HG02943 (cell line): ENCODE measurements around the gene CD300LD.

Experiments used
- ATAC-seq: cut with Tn5 transposase; IDR thresholded peaks from one replicate; pipeline ENCODE4 v1.9.1; 2021; ENCODE audit warnings: mild to moderate bottlenecking, low read depth, moderate library complexity; ENCODE audit not compliant: unreplicated experiment

CD300LD gene

GRCh38 chr17:74607221-74607620 is 15.1 kb upstream of the CD300LD start:
- ATAC-seq: no peak

DNA sequence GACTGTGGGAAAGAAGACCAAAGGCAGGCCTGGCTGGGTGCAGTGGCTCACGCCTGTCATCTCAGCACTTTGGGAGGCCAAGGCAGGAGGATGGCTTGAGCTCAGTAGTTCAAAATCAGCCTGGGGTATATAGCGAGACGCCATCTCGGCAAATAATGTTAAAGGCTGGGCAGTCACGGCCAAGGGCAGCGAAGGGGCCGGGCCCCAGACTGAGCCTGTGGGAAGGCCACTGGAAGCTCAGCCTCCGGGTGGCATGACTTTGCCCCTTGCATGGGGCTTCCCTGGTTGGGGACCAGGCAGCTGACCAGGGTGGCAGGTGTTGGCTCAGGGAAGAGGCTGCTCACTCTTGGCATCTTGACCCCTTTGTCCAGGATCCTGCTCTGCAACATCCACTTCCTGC is 14.0 kb upstream of the CD300LD start:
- ATAC-seq: no peak

- ATAC-seq: no peak
These were observed 13.3 kb upstream of the CD300LD start for GRCh38 chr17:74605361-74605760.

- ATAC-seq: no peak
These were observed 12.7 kb upstream of the CD300LD start for GRCh38 chr17:74604761-74605160.

- no peak for ATAC-seq
These were observed 12.1 kb upstream of the CD300LD start for GRCh38 chr17:74604200-74604599.

GRCh38 chr17:74603746-74604145 is 11.7 kb upstream of the CD300LD start:
- ATAC-seq: no peak

- ATAC-seq: no peak
These were observed 11.1 kb upstream of the CD300LD start for GRCh38 chr17:74603037-74603635.

DNA sequence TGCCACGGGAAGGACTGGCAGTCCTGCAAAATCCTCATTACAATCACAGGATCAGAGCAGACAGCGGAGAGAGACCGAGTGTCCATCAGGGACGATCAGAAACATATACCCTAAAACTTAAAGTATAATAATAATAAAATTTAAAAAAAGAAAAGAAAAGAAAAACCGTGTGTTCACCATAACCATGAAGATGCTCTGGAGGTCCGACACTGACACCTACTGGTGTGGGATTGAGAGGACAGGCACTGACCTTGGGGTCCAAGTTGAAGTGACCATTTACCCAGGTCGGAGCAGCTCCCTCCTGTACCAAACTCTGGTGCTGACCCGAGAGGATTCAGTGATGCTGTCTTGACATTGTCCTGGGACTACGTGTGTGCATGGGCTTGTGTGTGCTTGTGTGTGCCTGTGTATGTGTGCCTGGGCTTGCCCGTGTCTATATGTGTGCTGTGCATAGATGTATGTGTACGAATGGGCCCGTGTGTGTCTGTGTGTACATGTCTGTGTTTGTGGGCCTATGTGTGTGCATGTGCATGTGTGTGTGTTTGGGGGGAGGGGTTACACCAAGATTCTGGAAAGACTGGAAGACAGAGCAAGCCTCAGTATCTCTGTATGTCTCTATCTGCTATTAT is 10.0 kb upstream of the CD300LD start:
- ATAC-seq: no peak

DNA sequence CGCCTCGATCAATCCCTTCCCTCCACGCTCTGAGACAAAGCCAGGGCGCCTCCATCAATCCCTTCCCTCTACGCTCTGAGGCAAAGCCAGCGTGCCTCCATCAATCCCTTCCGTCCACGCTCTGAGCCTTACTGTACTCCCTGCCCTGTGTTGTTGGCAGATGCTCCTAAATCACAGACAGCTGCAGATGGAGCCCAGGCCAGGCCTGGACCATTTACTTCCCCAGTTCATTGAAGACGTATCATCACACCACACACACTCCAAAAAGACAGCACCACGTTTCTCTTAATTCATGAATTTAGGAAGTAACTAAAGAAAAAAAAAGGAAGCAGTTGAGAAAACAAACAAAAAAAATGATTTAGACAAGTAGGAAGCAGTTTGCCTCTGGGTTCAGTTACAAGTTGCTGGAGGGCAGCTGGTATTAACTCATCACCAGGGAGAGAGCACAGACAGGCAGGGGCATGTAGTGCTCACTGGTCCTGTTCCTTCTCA is 7.4 kb upstream of the CD300LD start:
- ATAC-seq: no peak

DNA sequence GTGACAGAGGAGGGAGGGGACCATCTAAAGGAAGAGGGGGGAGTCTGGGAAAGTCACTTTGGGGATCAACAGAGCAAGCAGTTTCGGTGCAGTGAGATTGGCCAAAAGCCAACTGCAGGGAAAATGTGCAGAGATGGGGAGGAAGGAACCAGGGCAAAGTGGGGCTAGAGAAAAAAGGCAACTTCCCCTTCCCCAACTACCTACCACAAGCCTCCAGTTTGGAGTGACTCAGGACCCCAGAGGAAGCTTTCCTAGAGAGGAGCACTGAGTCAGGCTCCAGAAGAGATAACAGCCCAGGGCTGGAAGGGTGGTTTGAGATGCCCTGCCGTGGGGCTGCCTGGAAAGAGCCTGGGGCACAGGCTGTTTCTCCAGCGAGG is 6.9 kb upstream of the CD300LD start:
- no peak for ATAC-seq

DNA sequence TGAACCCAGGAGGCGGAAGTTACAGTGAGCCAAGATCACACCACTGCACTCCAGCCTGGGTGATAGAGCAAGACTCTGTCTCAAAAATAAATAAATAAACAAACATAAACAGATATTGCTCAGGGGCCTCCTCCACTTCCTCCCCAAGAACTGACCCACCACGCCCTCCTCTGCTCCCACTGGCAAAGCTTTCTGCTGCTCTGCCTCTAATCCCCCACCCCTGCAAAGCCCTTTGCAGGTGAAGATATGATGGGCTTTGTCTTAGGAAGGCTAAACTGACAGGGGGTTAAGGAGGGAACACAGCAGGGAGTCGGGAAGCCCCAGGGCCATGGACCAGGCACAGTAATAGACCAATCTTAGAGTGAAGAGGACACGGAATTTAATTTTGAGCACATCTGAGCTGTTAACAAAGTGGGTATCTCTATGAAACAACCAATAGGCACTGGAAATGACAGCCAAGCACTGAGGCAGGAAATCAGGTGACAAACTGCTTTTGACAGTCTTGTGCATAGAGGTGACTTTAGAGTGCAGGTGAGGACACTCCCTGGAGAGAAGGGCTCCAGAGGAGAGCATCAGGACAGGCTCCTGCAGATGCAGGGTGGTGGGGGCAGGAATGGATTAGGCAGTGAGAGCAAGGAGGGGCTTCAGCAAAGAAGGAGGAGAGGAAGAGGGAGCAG is 6.4 kb upstream of the CD300LD start:
- no peak for ATAC-seq

DNA sequence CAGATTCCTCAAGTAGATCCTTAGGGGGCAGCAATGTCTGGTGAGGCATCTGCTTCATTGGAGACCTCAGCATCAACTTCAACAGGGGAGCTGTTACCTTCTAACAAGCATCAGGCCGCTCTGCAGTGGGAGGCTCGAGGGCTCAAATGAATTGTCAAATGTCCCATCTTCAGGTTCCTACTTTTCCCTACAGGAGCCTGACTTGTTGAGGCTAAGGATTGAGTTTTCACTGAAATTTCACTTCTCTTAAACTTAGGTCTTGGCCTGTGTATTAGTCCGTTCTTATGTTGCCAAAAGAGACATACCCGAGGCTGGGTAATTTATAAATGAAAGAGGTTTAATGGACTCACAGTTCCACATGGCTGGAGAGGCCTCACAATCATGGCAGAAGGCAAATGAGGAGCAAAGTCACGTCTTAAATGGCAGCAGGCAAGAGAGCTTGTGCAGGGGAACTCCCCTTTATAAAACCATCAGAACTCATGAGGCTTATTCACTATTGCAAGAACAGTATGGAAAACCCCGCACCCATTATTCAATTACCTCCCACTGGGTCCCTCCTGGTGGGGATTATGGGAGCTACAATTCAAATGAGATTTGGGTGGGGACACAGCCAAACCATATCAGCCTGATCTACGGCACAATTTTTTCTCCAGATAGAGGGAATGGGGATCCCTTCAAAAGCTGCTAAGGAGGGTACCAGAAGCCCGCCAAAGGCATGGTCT is 5.1 kb upstream of the CD300LD start:
- ATAC-seq: no peak

GRCh38 chr17:74595037-74595750 is 3.1 kb upstream of the CD300LD start:
- ATAC-seq: no peak

DNA sequence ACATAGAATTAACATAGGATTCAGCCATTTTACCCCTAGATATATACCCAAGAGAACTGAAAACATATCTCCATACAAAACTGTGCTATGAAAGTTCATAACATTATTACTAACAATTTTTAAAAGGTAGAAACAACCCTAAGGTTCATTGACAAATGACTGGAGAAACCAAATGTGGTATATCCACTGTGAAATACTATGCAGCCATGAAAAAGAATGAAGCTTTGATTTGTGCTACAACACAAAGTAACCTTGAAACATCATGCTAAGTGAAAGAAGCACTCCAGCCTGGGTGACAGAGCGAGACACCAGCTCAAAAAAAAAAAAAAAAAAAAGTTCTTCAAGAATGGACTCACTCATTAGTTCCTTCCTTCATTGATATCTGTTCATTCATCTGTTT is 580 bp downstream of the CD300LD start:
- no peak for ATAC-seq

GRCh38 chr17:74585711-74586110 is 6.4 kb downstream of the CD300LD start:
- ATAC-seq: no peak

GRCh38 chr17:74584292-74585060 is 7.6 kb downstream of the CD300LD start:
- no peak for ATAC-seq

GRCh38 chr17:74582633-74583032 is 9.4 kb downstream of the CD300LD start:
- no peak for ATAC-seq

- ATAC-seq: no peak
These were observed 12.2 kb downstream of the CD300LD start for GRCh38 chr17:74579900-74580299.

DNA sequence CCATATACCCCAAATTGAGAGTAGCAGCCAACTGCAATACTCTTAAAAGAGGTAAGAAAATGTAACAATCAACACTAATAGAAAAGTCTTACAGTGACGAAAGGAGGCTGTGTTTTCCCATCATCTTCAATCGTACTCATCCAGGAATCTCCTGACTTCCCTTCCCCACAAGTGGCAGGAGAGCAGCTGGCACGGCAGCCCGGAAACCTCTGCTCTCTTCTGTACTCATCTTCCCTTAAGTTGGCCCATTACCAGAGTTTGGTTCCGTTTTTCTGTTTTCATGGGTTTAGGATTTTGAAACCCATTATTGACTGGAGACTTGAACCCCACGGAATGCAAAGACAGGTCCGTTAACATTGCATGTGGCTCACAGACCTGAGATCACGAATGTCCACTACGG is 13.1 kb downstream of the CD300LD start:
- ATAC-seq: no peak
